ENCODE results near the gene ABLIM2. TPM values are rescaled to one million over a fixed set of nuclear protein-coding genes. Genes with fewer than 3 reads are reported as not detected.

ABLIM2 gene
- total and polyA plus RNA-seq, 2 donors (not counting 1 experiment from before 2014, with no cell fraction given): 3.3 to 79.0 TPM

- TF ChIP-seq EZH2 (IDR thresholded peaks at IDR 0.05; ENCODE audit: borderline replicate concordance, insufficient read depth, low read depth, low read length, poor library complexity, severe bottlenecking): no peak
- no peak for TF ChIP-seq CTCF (IDR thresholded peaks at IDR 0.05)
- Histone ChIP-seq H3K9me3 (ENCODE audit: control extremely low read depth in 1 of 3, control insufficient read depth in 2 of 3, insufficient read depth in 1 of 3, low read length in 2 of 3) (peaks cover 2 to 31% (median 13%) of the 10 kb centered on the region in 3 donors), H3K27ac (ENCODE audit: low read length in 2 of 2) (no peak overlapping the region), H3K9ac (ENCODE audit: low read length) (no peak overlapping the region), H3K36me3 (replicated peaks in 1 of 2; ENCODE audit: control extremely low read depth in 1 of 2, control insufficient read depth in 1 of 2, extremely low read depth in 1 of 2, insufficient read depth in 2 of 2, low read length in 1 of 2) (no peaks in the 10 kb centered on the region), H3K4me2 (replicated peaks; ENCODE audit: low read depth, low read length, poor library complexity, severe bottlenecking) (no peak overlapping the region), H3K4me1 (ENCODE audit: control insufficient read depth in 2 of 2, insufficient read depth in 2 of 2, low read length in 2 of 2) (no peaks in the 10 kb centered on the region), H4K20me1 (ENCODE audit: control insufficient read depth, insufficient read depth, low read length, poor library complexity, severe bottlenecking) (no peaks in the 10 kb centered on the region), H2AFZ (ENCODE audit: insufficient read depth, low read depth, low read length, poor library complexity, severe bottlenecking) (no peak overlapping the region), H3K4me3 (ENCODE audit: control extremely low read depth in 1 of 5, extremely low read depth in 1 of 5, insufficient read depth in 1 of 5, low read depth in 2 of 5, low read length in 4 of 5) (no peak overlapping the region), H3K27me3 (replicated peaks in 1 of 4; ENCODE audit: control extremely low read depth in 1 of 4, control insufficient read depth in 3 of 4, insufficient read depth in 4 of 4, low read length in 3 of 4) (no peaks in the 10 kb centered on the region), H3K79me2 (ENCODE audit: control insufficient read depth, insufficient read depth, low read length) (no peaks in the 10 kb centered on the region)
- intact Hi-C loops (cut with micrococcal nuclease): no loop called here
- CTCF ChIA-PET: no interaction called here
- H3K4me3 Mint-ChIP-seq: no peak overlapping the region
- H3K27me3 Mint-ChIP-seq: no peaks in the 10 kb centered on the region
- DNase-seq (no peak), ATAC-seq (ENCODE audit: low read depth) (no peak)
- WGBS (ENCODE audit: insufficient coverage): 58% methylated on average over 10 of the region's 12 CpGs
- H3K27ac Mint-ChIP-seq: no peak overlapping the region
- H3K9me3 Mint-ChIP-seq (ENCODE audit: insufficient read depth): peaks cover 6% of the 10 kb centered on the region
- POLR2A ChIA-PET: no interaction called here
- no peaks in the 10 kb centered on the region for H3K4me1 Mint-ChIP-seq
Observed at GRCh38 chr4:8096690-8097061, 61.9 kb downstream of the ABLIM2 start.

GRCh38 chr4:8095956-8096689, 62.5 kb downstream of the ABLIM2 start:
- TF ChIP-seq CTCF (IDR thresholded peaks at IDR 0.05) (no peak), EZH2 (IDR thresholded peaks at IDR 0.05; ENCODE audit: borderline replicate concordance, insufficient read depth, low read depth, low read length, poor library complexity, severe bottlenecking) (no peak)
- H3K4me1 Mint-ChIP-seq: no peaks in the 10 kb centered on the region
- intact Hi-C loops (cut with micrococcal nuclease): no loop called here
- no peak overlapping the region for H3K27ac Mint-ChIP-seq
- H3K4me3 Mint-ChIP-seq: no peak overlapping the region
- H4K20me1 ChIP-seq (ENCODE audit: control insufficient read depth, insufficient read depth, low read length, poor library complexity, severe bottlenecking): no peaks in the 10 kb centered on the region
- no peak overlapping the region for H2AFZ ChIP-seq (ENCODE audit: insufficient read depth, low read depth, low read length, poor library complexity, severe bottlenecking)
- no peak overlapping the region for H3K4me2 ChIP-seq (replicated peaks; ENCODE audit: low read depth, low read length, poor library complexity, severe bottlenecking)
- ATAC-seq (ENCODE audit: low read depth) (no peak), DNase-seq (no peak)
- no peak overlapping the region for H3K27ac ChIP-seq (ENCODE audit: low read length in 2 of 2)
- H3K36me3 ChIP-seq (replicated peaks in 1 of 2; ENCODE audit: control extremely low read depth in 1 of 2, control insufficient read depth in 1 of 2, extremely low read depth in 1 of 2, insufficient read depth in 2 of 2, low read length in 1 of 2): no peaks in the 10 kb centered on the region
- H3K9me3 ChIP-seq (ENCODE audit: control extremely low read depth in 1 of 3, control insufficient read depth in 2 of 3, insufficient read depth in 1 of 3, low read length in 2 of 3): peaks cover 2 to 31% (median 13%) of the 10 kb centered on the region in 3 donors
- no peaks in the 10 kb centered on the region for H3K79me2 ChIP-seq (ENCODE audit: control insufficient read depth, insufficient read depth, low read length)
- H3K27me3 Mint-ChIP-seq: no peaks in the 10 kb centered on the region
- no peaks in the 10 kb centered on the region for H3K4me1 ChIP-seq (ENCODE audit: control insufficient read depth in 2 of 2, insufficient read depth in 2 of 2, low read length in 2 of 2)
- WGBS (ENCODE audit: insufficient coverage): 66% methylated on average over 16 of the region's 21 CpGs
- CTCF ChIA-PET: no interaction called here
- POLR2A ChIA-PET: no interaction called here
- no peaks in the 10 kb centered on the region for H3K27me3 ChIP-seq (replicated peaks in 1 of 4; ENCODE audit: control extremely low read depth in 1 of 4, control insufficient read depth in 3 of 4, insufficient read depth in 4 of 4, low read length in 3 of 4)
- no peak overlapping the region for H3K4me3 ChIP-seq (ENCODE audit: control extremely low read depth in 1 of 5, extremely low read depth in 1 of 5, insufficient read depth in 1 of 5, low read depth in 2 of 5, low read length in 4 of 5)
- no peak overlapping the region for H3K9ac ChIP-seq (ENCODE audit: low read length)
- peaks cover 6% of the 10 kb centered on the region for H3K9me3 Mint-ChIP-seq (ENCODE audit: insufficient read depth)
